GM12873 (cell line): ENCODE measurements around the gene RASA2.
A peak's percentile ranks its signal among the peaks of the same experiment; 100 is the strongest.

ENCODE experiments used
- TF ChIP-seq, protein P1 (sequence below): IDR thresholded peaks from 2 replicates; pipeline ENCODE4 v1.5.1; 2012; ENCODE audit warnings: low read depth, mild to moderate bottlenecking, moderate library complexity, low read length, control low read depth; ENCODE audit not compliant: insufficient read depth; ENCODE audit errors: missing control alignments

RASA2 gene

DNA sequence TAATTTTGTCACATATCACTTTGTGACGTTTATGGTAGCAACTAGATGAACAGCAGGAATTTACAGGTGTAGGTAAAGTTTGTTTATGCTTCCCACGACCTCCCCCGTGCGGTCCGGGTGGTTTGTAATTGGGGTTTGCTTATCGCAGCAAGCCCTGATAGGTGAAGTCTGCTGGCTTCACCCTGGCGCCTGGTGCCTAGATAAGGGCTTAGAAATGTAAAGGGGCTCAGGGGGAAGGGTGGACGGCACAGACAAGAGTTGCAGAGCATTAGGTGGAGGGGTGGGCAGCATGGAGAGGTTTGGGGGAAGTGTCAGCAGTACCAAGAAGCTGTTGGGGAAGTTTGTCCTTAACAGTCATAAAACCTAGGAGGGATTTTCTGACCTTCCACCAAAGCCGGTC lies 143.1 kb downstream of the RASA2 start:
- TF ChIP-seq, protein P1, sequence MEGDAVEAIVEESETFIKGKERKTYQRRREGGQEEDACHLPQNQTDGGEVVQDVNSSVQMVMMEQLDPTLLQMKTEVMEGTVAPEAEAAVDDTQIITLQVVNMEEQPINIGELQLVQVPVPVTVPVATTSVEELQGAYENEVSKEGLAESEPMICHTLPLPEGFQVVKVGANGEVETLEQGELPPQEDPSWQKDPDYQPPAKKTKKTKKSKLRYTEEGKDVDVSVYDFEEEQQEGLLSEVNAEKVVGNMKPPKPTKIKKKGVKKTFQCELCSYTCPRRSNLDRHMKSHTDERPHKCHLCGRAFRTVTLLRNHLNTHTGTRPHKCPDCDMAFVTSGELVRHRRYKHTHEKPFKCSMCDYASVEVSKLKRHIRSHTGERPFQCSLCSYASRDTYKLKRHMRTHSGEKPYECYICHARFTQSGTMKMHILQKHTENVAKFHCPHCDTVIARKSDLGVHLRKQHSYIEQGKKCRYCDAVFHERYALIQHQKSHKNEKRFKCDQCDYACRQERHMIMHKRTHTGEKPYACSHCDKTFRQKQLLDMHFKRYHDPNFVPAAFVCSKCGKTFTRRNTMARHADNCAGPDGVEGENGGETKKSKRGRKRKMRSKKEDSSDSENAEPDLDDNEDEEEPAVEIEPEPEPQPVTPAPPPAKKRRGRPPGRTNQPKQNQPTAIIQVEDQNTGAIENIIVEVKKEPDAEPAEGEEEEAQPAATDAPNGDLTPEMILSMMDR = no peak

DNA sequence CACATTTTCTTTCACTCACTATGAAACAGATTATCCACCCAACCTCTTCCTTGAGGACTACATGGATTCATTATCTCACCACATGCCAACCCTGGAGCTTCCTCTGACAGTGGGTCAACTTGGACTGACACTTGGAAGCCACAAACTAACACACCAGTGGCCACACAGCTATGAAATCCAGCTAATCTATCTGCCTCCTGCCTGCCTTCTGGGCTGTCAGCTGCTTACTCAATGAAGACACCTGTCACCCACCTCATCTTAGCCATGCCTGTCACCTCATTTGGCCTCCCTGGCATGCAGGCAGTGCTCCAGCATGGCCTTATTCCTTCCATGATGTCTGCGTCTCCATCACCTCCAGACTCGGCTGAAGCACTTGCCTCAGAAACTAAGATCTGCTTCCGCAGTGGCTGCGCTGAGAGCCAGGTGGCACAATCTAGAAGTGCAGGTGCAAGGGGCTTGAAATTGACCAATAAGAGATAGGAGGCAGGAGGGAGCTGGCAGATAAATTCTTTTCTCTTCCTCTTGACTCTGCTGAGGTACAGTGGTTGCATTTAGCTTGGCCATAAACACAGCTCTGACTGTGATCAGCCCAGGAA lies 146.1 kb downstream of the RASA2 start:
- TF ChIP-seq, protein P1 = no peak

DNA sequence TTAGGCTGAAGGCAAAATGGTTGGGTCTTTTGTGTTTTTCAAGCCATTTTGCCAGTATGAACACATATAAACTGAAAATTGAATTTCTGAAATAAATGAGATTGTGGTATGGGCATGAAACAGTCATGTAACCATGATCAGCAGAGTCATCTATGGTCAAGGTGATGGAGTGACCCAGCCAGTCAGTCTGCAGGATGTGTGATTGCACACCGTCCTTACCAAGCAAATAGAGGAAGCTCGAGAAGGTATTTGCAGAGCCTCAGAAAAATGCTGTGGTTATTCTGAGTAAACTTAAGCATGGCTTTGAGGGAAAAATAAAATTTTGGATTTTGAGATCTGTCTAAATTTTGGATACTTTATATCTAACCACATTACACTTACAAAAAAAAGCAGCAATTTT lies 155.4 kb downstream of the RASA2 start:
- TF ChIP-seq, protein P1 = no peak

DNA sequence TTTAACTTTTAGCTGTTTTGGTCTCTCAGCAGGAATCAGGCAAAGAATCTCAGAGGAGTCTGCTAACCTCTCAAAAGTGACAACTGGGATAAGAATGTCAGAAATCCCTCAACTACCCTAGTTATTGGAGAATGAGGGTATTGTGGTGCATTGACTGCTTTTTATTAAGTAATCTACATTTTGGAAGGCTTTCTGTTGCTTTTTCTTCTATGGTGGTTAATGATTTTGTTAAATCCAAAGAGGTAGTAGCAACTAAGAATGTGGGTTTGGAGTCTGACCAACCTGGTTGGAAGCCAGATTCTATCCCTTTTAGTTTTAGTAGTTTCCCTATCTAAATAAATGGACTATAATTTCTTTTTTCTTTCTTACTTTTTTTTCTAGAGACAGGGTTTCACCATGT lies 156.6 kb downstream of the RASA2 start:
- TF ChIP-seq, protein P1 = no peak

DNA sequence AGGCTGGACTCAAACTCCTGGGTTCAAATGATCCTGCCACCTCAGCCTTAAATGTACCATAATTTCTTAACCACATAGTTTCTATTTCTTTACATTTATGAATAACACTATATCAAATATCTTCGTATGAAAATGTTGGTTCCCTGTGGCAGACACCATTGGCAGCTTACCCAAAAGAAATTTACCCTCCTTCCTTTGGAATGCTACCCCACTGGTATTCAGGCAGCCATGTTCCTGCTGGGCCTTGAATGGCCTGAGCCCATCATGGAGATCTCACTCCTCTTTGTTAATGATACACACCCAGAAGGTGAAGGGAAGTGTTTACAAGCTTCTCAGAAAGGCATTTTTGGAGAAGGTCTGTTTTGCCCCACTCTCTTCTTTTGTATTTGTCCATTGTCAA lies 157.0 kb downstream of the RASA2 start:
- TF ChIP-seq, protein P1 = no peak

DNA sequence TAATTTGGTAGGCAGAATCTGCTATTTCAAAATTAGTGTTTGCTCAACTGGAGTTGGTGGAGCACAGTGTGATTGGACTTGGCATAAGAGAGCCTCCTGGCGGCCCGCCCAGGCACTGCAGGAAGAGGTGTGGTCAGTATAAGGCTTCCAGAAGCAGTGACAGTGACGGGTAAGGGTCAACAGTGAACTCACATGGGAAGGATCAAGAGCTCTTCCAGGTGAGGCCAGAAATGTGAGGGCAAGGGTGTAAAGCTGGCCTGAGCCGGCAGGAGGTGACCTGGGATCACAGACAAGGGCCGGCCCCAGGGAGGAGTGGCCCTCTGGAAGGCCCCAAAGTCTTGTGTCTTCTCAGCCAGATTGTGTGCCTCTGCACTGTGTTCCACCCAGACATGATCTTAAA lies 158.1 kb downstream of the RASA2 start:
- TF ChIP-seq, protein P1 = peak; percentile 97

DNA sequence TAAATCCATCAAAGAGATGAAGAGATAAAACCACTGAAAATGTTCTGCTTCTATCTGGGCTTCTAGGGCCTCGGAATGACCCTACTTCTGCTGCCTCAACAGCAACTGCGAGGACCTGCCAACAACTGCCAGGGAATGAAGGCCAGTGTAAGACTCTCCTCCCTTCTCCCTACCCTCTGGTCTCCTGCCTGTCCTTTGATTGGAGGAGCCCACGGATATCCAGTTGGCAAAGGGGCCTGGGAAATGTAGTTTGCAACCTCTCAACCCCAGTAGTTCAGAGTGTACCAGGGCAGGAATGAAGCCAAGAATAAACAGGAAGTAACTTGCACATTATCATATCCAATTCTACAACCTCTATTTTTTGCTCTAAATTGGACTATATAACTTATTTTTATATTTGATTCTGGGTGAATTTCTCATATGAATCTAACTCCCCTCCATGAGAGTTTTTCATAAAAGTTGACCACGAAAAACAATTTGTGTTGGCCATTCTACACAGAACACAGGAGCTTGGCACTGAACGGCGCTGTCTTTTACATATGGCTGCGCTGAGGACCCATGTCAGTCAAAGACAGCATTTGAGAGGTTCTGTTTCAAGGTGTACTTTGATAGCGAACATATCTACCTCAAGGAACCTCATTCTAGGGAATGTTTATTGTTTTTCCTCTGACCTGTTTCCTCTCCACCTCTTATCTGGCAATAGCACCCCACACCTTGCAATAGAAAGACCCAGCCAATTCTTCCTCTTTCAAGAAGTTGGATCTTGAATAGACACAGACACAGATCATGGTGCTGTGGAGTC lies 160.1 kb downstream of the RASA2 start:
- TF ChIP-seq, protein P1 = no peak
